Dermis blood vessel endothelial cell (primary cell): ENCODE data around the gene AIRE. TPM values are rescaled to one million over a fixed set of nuclear protein-coding genes. Genes with fewer than 3 reads are reported as not detected.
"Not testable (repeated sequence)": the region's sequence is repeated elsewhere in the genome, so short reads cannot be mapped to it uniquely, and the experiment has no call there.

Experiments used
- DNase-seq: peaks from one replicate; pipeline ENCODE4 v3.0.0; 2010
- total RNA-seq: library from RNA; depleted of rRNA; stranded (reverse); fragments of >200 nt; gene quantifications from 2 replicates; pipeline ENCODE4 v1.2.3, GENCODE V29; 2014

Gene AIRE
- total RNA-seq, result not detected in 2 replicates

- peak; percentile 21 for DNase-seq
These were observed at the start of gene AIRE for GRCh38 chr21:44285138-44285992. Gene AIRE, plus strand, starts transcription at chr21:44285876. Its CDS starts 131 bp downstream, at chr21:44286007.

- DNase-seq, result not testable (repeated sequence)
These were observed 45.3 kb upstream of the AIRE start for GRCh38 chr21:44240353-44240752.

- not testable (repeated sequence) for DNase-seq
These were observed 44.8 kb upstream of the AIRE start, which contains the start of gene ICOSLG for GRCh38 chr21:44240842-44241241. Gene ICOSLG, minus strand, starts transcription at chr21:44240943. Its CDS starts 126 bp downstream, at chr21:44240817.

GRCh38 chr21:44241281-44241680 lies 44.4 kb upstream of the AIRE start:
- DNase-seq, result not testable (repeated sequence)

- not testable (repeated sequence) for DNase-seq
These were observed 41.7 kb upstream of the AIRE start for GRCh38 chr21:44243980-44244379.

- not testable (repeated sequence) for DNase-seq
These were observed 37.8 kb upstream of the AIRE start for GRCh38 chr21:44247904-44248303.

DNA sequence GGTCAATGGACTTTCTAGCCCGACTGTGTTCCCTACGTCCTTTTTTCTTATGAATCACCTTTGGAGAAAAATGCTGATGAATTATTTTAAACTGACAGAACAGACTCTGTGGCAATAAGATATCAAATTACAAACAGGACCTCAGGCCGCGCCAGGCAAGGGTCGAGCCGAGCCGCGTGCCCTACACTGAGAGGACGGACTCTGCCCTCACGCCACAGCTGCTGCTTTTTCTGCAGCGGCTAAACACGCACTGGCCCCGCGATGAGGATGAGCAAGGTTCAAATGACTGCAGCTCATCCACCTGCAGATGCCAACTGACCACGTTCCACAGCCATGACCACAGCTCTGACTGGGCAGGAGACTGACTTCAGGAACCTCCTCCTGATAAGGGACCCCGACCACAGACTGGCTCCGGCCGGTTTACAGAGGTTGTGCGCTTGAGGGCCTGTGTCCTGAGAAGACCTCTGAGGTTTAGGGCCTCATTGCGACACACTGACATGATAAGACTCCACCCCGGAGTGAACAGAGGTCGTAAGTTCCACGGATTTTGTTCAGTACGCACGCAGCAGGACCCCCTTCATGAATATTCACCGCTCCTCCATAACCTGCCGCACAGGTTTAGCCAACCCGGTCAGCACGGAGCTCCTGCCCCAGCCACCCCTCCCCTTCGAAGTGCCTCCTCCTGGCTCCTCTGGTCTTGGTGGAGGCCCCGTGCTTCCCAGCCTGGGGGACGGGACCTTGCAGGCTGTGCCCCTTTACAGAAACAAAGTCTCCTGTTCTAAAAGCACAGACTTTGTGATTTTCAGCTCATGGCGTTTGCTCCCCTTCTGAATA lies 36.3 kb upstream of the AIRE start:
- not testable (repeated sequence) for DNase-seq

DNA sequence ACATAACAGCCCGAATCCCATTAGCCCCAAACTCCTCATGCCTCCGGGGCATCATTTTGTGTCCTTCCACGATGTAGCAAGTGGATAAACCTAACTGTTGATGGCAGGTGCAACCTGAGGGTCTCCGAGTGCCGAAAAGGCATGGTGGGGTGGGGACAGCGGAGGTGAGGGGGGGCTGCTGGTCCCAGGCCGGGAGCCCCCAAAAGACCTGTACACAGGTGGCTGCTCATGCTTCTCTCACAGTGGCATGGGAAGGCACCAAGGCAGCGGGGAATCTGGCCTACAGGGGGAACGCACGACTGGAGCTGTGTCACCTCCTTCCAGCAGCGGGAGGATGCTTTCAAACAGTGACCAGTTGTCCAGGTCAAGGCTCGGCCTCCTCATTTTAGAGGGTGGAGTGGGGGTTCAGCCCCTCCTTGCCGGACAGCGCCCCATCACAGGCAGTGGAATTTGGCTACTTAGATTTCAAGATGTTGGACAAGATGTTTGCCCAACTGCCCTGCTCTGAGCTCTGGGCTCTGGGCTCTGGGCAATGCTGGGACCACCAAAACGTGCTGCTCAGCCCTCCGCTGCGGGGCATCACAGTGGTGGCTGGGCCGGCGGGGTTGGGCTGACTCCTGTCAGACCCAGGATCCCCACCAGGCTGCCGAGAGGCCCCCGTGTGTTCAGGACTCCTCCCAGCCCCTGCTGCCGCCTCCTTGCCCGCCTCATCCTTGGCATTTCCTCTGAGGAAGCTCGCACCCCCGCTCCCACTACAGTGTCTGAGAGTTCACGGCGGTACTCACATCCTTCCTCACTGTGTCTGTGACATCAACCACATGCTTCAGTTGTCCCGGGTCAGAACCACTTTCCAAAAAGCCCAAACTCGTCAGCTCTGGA lies 31.6 kb upstream of the AIRE start:
- peak; percentile 64 for DNase-seq

GRCh38 chr21:44255511-44255981 lies 30.1 kb upstream of the AIRE start:
- no peak for DNase-seq

- no peak for DNase-seq
These were observed 27.5 kb upstream of the AIRE start for GRCh38 chr21:44258056-44258725.

GRCh38 chr21:44259082-44259705 lies 26.5 kb upstream of the AIRE start:
- DNase-seq, result no peak

DNA sequence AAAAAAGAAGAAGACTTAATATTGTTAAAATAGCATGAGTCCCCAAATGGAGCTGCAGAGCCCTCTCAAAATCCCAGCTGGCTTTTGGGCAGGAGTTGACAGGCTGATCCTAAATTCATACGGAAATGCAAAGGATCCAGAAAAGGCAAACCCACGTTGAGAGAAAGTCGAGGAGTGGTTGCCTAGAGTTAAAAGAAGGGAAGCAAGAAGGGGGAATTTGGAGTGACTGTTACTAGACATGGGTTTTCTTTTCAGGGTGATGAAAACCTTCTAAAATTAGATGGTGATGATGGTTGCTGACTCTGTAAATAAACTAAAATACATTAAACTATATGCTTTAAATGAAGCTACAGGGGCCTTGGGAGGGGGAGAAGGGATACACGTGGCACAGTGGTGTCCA lies 25.6 kb upstream of the AIRE start:
- DNase-seq, result no peak

GRCh38 chr21:44260791-44261631 lies 24.7 kb upstream of the AIRE start:
- DNase-seq, result no peak

GRCh38 chr21:44261675-44262295 lies 23.9 kb upstream of the AIRE start, which contains the start of gene DNMT3L:
Gene DNMT3L, minus strand, starts transcription at chr21:44261897. Its CDS starts 638 bp downstream, at chr21:44261259.
- DNase-seq, result no peak

GRCh38 chr21:44262338-44263056 lies 23.2 kb upstream of the AIRE start:
- no peak for DNase-seq

DNA sequence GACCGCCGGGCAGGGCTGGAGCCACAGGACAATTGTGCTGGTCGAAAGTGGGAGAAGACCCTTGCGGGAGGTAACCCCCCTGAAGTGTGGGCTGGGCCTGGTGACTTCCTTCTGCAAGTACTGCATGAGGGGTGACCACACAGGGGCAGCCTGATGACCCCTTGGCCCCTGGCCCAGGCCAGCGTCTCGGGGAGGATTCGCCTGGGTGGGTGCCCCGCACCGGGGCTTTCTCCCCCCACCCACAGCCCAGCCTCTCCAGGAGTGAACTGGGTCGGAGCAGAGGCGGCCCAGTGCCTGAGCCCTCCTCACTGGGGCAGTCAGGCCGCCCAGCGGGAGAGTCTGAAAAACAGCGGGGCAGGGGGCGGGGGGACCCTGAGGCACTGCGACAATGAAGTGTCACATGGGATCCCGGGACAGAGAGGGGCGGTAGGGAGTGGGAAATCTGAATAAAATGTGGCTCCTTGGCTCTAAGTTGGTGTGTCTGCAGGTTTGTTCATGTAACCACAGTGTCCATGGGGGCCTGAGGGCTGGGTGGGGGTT lies 22.4 kb upstream of the AIRE start:
- no peak for DNase-seq

DNA sequence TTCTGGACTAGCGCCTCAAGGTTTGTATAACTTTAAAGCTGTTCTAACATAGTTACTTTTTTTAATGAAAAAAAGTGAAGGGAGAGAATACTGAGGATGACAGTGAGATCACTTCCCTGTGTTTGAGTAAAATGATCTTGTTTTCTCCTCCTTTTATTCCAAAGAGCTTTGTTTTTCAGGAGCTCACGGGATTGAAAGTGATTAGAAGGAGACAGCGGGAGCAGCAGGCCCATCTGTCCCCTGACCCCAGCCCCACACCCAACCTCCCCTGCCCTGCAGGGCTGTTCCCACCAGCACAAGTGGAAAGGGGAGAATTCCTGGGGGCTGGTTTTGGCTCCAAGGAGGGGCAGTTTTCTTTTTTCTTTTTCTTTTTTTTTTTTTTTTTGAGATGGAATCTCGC lies 21.9 kb upstream of the AIRE start:
- no peak for DNase-seq

GRCh38 chr21:44265734-44266270 lies 19.9 kb upstream of the AIRE start:
- no peak for DNase-seq
